RWPE2 (cell line): ENCODE measurements around the gene GALNT7.
A peak's percentile ranks its signal among the peaks of the same experiment; 100 is the strongest.

Source experiments
- ATAC-seq: fragments of 200-7000 bp; cut with Tn5 transposase; 3 replicates; pipeline ENCODE4 v1.9.1; 2021; ENCODE audit warnings: low read depth
- DNase-seq: peaks from one replicate; pipeline ENCODE4 v3.0.0-alpha.2; 2020; ENCODE audit warnings: low spot score
- H3K27ac ChIP-seq: fragments of 450-650 bp; 2 replicates; pipeline ENCODE4 v1.5.1; 2017; ENCODE audit warnings: mild to moderate bottlenecking; ENCODE audit not compliant: poor library complexity, severe bottlenecking
- H3K27me3 ChIP-seq: fragments of 250-450 bp; sonication (Bioruptor Pico); 2 replicates; pipeline ENCODE4 v1.5.1; 2021; ENCODE audit warnings: mild to moderate bottlenecking, moderate library complexity; ENCODE audit not compliant: insufficient read depth, poor library complexity, severe bottlenecking
- H3K36me3 ChIP-seq: fragments of 250-450 bp; sonication (Bioruptor Pico); 2 replicates; pipeline ENCODE4 v1.5.1; 2020; ENCODE audit warnings: low read depth, mild to moderate bottlenecking, moderate library complexity
- H3K4me1 ChIP-seq: fragments of 250-450 bp; sonication (Bioruptor Pico); 2 replicates; pipeline ENCODE4 v1.5.1; 2021; ENCODE audit warnings: mild to moderate bottlenecking, moderate library complexity; ENCODE audit not compliant: insufficient read depth, poor library complexity, severe bottlenecking
- H3K4me3 ChIP-seq: fragments of 250-450 bp; sonication (Bioruptor Pico); 2 replicates; pipeline ENCODE4 v1.5.1; 2021; ENCODE audit warnings: mild to moderate bottlenecking, moderate library complexity; ENCODE audit not compliant: severe bottlenecking
- H3K9me3 ChIP-seq: fragments of 250-450 bp; sonication (Bioruptor Pico); 2 replicates; pipeline ENCODE4 v1.5.1; 2021; ENCODE audit warnings: mild to moderate bottlenecking, moderate library complexity; ENCODE audit not compliant: severe bottlenecking
- CTCF ChIP-seq: fragments of 450-650 bp; IDR thresholded peaks from one replicate; pipeline ENCODE4 v1.5.1; 2017; ENCODE audit warnings: mild to moderate bottlenecking, moderate library complexity; ENCODE audit not compliant: poor library complexity, severe bottlenecking

GALNT7 gene

DNA sequence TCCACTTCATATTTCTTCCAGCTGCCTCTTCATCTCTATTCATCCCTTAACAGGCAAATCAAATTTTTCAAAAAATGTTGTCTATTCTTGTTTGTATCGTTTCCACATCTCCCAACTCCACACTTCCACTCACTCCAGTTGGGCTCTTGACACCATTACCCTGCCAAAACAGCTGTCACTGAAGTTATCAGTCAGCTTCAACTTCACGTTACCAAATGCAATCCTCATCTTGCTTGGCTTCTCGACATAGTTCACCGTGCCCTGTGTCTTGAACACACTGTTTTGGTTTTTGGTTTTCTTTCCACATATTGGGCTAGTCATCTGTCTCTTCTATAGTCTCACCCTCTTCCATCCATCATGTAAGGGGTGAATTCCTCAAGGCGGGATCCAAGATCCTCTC lies 65.2 kb downstream of the GALNT7 start:
- H3K36me3 ChIP-seq = no peaks in the 10 kb centered on the region
- DNase-seq = no peak
- TF ChIP-seq CTCF = no peak
- no peak for ATAC-seq
- H3K27ac ChIP-seq = no peak overlapping the region
- H3K9me3 ChIP-seq = no peaks in the 10 kb centered on the region
- H3K27me3 ChIP-seq = no peaks in the 10 kb centered on the region
- H3K4me1 ChIP-seq = no peaks in the 10 kb centered on the region
- H3K4me3 ChIP-seq = no peak overlapping the region

DNA sequence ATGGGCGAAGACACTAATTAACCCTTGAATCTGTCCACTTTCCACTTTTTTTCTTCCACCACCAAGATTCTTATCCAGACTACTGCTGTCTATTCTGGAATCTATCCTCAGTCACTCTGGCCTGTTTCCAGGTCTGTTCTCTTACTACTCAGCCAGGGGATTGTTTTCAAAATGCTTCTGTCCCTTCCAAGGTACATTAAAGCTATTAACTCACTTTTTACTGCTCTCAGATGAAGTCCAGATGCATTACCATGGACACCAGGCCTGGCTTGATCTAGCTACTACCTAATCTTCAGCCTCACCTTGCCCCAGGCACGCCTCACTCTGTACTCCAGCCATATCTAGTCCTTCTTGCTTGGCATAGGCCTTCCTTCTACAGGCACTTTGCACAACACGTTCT lies 66.4 kb downstream of the GALNT7 start:
- ATAC-seq = no peak
- Histone ChIP-seq H3K9me3 (no peaks in the 10 kb centered on the region), H3K27me3 (no peaks in the 10 kb centered on the region), H3K4me1 (no peaks in the 10 kb centered on the region), H3K36me3 (no peaks in the 10 kb centered on the region), H3K27ac (no peak overlapping the region), H3K4me3 (no peak overlapping the region)
- no peak for TF ChIP-seq CTCF
- DNase-seq = no peak

DNA sequence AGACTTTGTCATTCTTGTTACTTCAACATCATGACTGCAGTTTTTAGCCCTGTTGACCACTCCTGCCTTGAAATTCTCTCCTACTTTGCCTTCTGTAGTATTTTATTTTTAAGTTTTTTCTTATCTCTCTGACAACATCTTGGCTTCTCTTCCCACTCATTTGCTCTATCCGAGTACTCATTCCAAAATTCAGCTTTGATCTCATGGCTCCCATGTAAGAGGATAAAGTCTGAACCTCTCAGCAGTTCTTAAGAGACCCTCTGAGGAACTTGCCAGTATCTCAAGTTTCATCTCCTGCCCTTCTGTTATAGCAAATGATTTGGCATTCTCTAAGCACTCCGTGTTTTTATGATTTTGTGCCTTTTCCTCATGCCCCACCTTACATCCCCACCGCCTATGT lies 67.7 kb downstream of the GALNT7 start:
- TF ChIP-seq CTCF = no peak
- Histone ChIP-seq H3K4me3 (no peak overlapping the region), H3K27ac (no peak overlapping the region), H3K9me3 (no peaks in the 10 kb centered on the region), H3K27me3 (no peaks in the 10 kb centered on the region), H3K4me1 (no peaks in the 10 kb centered on the region), H3K36me3 (no peaks in the 10 kb centered on the region)
- DNase-seq = no peak
- no peak for ATAC-seq

DNA sequence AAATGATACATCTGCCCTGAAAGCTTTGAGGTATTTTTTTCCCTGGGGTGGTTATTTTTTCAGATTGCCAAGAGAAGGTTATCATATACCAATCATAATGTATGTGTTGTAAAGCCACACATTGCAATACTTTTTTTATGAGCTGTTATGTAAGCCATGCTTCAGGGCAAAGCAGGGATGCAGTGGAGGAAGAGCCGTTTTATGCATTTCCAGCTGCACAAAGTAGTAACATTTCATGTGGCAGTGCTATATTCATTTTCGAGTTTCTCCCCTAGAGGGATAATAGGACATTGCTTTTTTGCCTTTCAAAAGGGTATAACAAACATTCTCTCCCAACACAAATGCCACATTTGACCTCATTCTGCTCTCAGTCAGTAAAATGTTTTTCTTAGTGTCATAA lies 68.5 kb downstream of the GALNT7 start:
- no peaks in the 10 kb centered on the region for H3K4me1 ChIP-seq

DNA sequence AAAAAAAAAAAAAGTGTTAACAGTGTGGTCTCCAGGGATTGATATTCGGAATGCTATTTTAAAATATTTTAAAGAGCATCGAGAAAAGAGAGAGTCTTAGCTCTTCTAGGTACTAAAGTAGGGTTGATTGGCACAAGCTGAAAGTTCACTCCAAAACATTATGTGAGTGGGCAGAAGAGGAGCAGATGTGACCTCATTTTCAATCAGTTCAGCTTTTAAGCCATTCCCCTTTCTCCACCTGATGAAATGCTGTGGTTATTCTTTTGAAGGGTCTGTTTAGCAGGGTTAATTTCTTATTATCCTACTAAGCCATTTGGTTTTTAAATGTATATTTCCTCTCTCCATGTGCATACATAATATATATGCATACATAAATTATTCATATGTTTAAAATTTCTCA lies 69.2 kb downstream of the GALNT7 start:
- ATAC-seq (no peak), DNase-seq (no peak)
- Histone ChIP-seq H3K9me3 (no peaks in the 10 kb centered on the region), H3K27ac (no peak overlapping the region), H3K36me3 (no peaks in the 10 kb centered on the region), H3K27me3 (no peaks in the 10 kb centered on the region), H3K4me3 (no peak overlapping the region), H3K4me1 (peaks cover 3% of the 10 kb centered on the region)
- TF ChIP-seq CTCF = no peak

More for the DNA sequence above, 68.5 kb downstream of the GALNT7 start:
- no peak for TF ChIP-seq CTCF
- ATAC-seq (peak; percentile 31; the same call in 1 of the 3 replicates), DNase-seq (no peak)
- Histone ChIP-seq H3K27me3 (no peaks in the 10 kb centered on the region), H3K27ac (no peak overlapping the region), H3K4me3 (no peak overlapping the region), H3K9me3 (no peaks in the 10 kb centered on the region), H3K36me3 (no peaks in the 10 kb centered on the region)
